NCI-H446 treated with DMSO at 0.1 percent for 48 hours (cell line): ENCODE measurements around the gene COX14.
"Not testable (repeated sequence)": the region's sequence is repeated elsewhere in the genome, so short reads cannot be mapped to it uniquely, and the experiment has no call there.

Experiments
- DNase-seq: peaks from one replicate; lab custom pipeline; 2025; lab: John Stamatoyannopoulos, UW

COX14 gene

GRCh38 chr12:50107416-50108268 is 4.4 kb upstream of the COX14 start:
- DNase-seq = no peak

- DNase-seq = no peak
Measured at GRCh38 chr12:50109319-50109718, 2.7 kb upstream of the COX14 start.

- DNase-seq = no peak
Measured at GRCh38 chr12:50110127-50110761, 1.8 kb upstream of the COX14 start.

GRCh38 chr12:50110762-50111351 is 1.2 kb upstream of the COX14 start:
- no peak for DNase-seq

- no peak for DNase-seq
Measured at GRCh38 chr12:50111395-50111692, 692 bp upstream of the COX14 start.

GRCh38 chr12:50112456-50113218 is 601 bp downstream of the COX14 start:
- DNase-seq = no peak

- no peak for DNase-seq
Measured at GRCh38 chr12:50117057-50117622, 5.1 kb downstream of the COX14 start.

- DNase-seq = no peak
Measured at GRCh38 chr12:50119387-50119786, 7.4 kb downstream of the COX14 start.

- no peak for DNase-seq
Measured at GRCh38 chr12:50120521-50120920, 8.5 kb downstream of the COX14 start.

GRCh38 chr12:50120953-50121352 is 8.9 kb downstream of the COX14 start:
- no peak for DNase-seq

GRCh38 chr12:50121641-50122040 is 9.6 kb downstream of the COX14 start:
- no peak for DNase-seq

GRCh38 chr12:50123203-50123602 is 11.2 kb downstream of the COX14 start:
- no peak for DNase-seq

GRCh38 chr12:50127546-50127945 is 15.5 kb downstream of the COX14 start:
- DNase-seq = no peak

GRCh38 chr12:50129290-50129689 is 17.3 kb downstream of the COX14 start:
- DNase-seq = no peak

GRCh38 chr12:50132505-50133135 is 20.6 kb downstream of the COX14 start:
- no peak for DNase-seq

GRCh38 chr12:50142993-50143392 is 31.0 kb downstream of the COX14 start:
- DNase-seq = no peak

GRCh38 chr12:50145439-50145838 is 33.4 kb downstream of the COX14 start:
- no peak for DNase-seq

- no peak for DNase-seq
Measured at GRCh38 chr12:50147281-50147680, 35.2 kb downstream of the COX14 start.

GRCh38 chr12:50148011-50148410 is 36.0 kb downstream of the COX14 start:
- DNase-seq = not testable (repeated sequence)

GRCh38 chr12:50149311-50149710 is 37.3 kb downstream of the COX14 start:
- DNase-seq = no peak

GRCh38 chr12:50151047-50151687 is 39.1 kb downstream of the COX14 start:
- DNase-seq = no peak
